ENCODE measurements around the gene GPR151. TPM values are rescaled to one million over a fixed set of nuclear protein-coding genes. Genes with fewer than 3 reads are reported as not detected.

The GPR151 gene
- polyA plus RNA-seq, 1 of the 3 experiments (the other 2 are of a cell fraction): not detected

- no peaks in the 10 kb centered on the region for H3K79me2 ChIP-seq (ENCODE audit: insufficient read depth)
- no peak for TF ChIP-seq TEAD4 (IDR thresholded peaks at IDR 0.05; ENCODE audit: borderline replicate concordance, insufficient read depth)
- TF ChIP-seq RCOR1 (IDR thresholded peaks at IDR 0.05; ENCODE audit: low read length): no peak
- H3K27ac ChIP-seq (ENCODE audit: low read depth in 2 of 2, low read length in 1 of 2): no peak overlapping the region
- no peak overlapping the region for H3K9ac ChIP-seq
- no peaks in the 10 kb centered on the region for H4K20me1 ChIP-seq (ENCODE audit: insufficient read depth)
- no peaks in the 10 kb centered on the region for H3K27me3 ChIP-seq (ENCODE audit: insufficient read depth)
- H3K9me2 ChIP-seq: no peaks in the 10 kb centered on the region
- no peaks in the 10 kb centered on the region for H3F3A ChIP-seq (replicated peaks; ENCODE audit: insufficient read depth)
- peaks cover 0 to 6% of the 10 kb centered on the region in 2 experiments; a peak in 1 of 4 replicates for H3K4me1 ChIP-seq (ENCODE audit: control insufficient read depth in 1 of 2, insufficient read depth in 2 of 2, low read depth in 1 of 2, low read length in 1 of 2)
- no peaks in the 10 kb centered on the region for H3K36me3 ChIP-seq (replicated peaks in 1 of 2; ENCODE audit: control insufficient read depth in 1 of 2, insufficient read depth in 2 of 2, low read length in 1 of 2)
- ChIA-PET CTCF (interaction anchor here (2.3 kb wide), 1 partner anchor 11 kb away, joined by 14 read pairs; no protein-coding TSS in a partner anchor), POLR2A (interaction anchor here (0.6 kb wide), 1 partner anchor 16 kb away, joined by 4 read pairs; no protein-coding TSS in a partner anchor)
- no peak overlapping the region for H2AFZ ChIP-seq (ENCODE audit: low read depth)
- no peaks in the 10 kb centered on the region for H3K9me3 ChIP-seq
- no peak overlapping the region for H3K4me2 ChIP-seq
- no peak for DNase-seq
- no peak overlapping the region for H3K4me3 ChIP-seq (ENCODE audit: low read depth in 2 of 2, low read length in 1 of 2)
Observed at GRCh38 chr5:146544232-146544631, 28.2 kb upstream of the GPR151 start.

- Histone ChIP-seq H4K20me1 (ENCODE audit: insufficient read depth) (no peaks in the 10 kb centered on the region), H3K4me2 (no peak overlapping the region), H3K27me3 (ENCODE audit: insufficient read depth) (no peaks in the 10 kb centered on the region), H3K4me1 (ENCODE audit: control insufficient read depth in 1 of 2, insufficient read depth in 2 of 2, low read depth in 1 of 2, low read length in 1 of 2) (no peaks in the 10 kb centered on the region; a peak in 1 of 4 replicates), H3F3A (replicated peaks; ENCODE audit: insufficient read depth) (no peaks in the 10 kb centered on the region), H3K9me2 (no peaks in the 10 kb centered on the region), H3K4me3 (ENCODE audit: low read depth in 2 of 2, low read length in 1 of 2) (peak overlapping the region in 1 of 2 experiments; percentile 20; a peak in 1 of 4 replicates), H3K36me3 (replicated peaks in 1 of 2; ENCODE audit: control insufficient read depth in 1 of 2, insufficient read depth in 2 of 2, low read length in 1 of 2) (no peaks in the 10 kb centered on the region), H3K79me2 (ENCODE audit: insufficient read depth) (no peaks in the 10 kb centered on the region), H3K9me3 (no peaks in the 10 kb centered on the region), H3K27ac (ENCODE audit: low read depth in 2 of 2, low read length in 1 of 2) (no peak overlapping the region), H2AFZ (ENCODE audit: low read depth) (no peak overlapping the region; the same call in 1 of the 2 replicates), H3K9ac (no peak overlapping the region)
- ChIA-PET CTCF (interaction anchor here (0.6 to 6.6 kb wide), 61 partner anchors 8 to 1037 kb away, joined by 3 to 176 read pairs (median 4); no protein-coding TSS in a partner anchor), POLR2A (interaction anchor here (1.1 kb wide), 1 partner anchor 336 kb away, joined by 3 read pairs; the partner anchor contains the start of gene PPP2R2B)
- TF ChIP-seq SMC3 (IDR thresholded peaks at IDR 0.05; ENCODE audit: low read depth, low read length): peak; percentile 96
- TF ChIP-seq POLR2AphosphoS5 (IDR thresholded peaks at IDR 0.05; ENCODE audit: low read depth, low read length): no peak
- peak; percentile 96 for TF ChIP-seq RAD21 (IDR thresholded peaks at IDR 0.05; ENCODE audit: low read length)
- TF ChIP-seq CTCF (IDR thresholded peaks at IDR 0.05): peak; percentile 94
- DNase-seq: peak; percentile 74
- 37% methylated on average over 16 of the region's 16 CpGs for WGBS (ENCODE audit: low lambda C conversion rate)
Observed at GRCh38 chr5:146541958-146542849, 26.2 kb upstream of the GPR151 start.

- ChIA-PET CTCF (interaction anchor here (0.5 to 6.6 kb wide), 6 partner anchors 8 to 650 kb away, joined by 3 to 176 read pairs (median 28); no protein-coding TSS in a partner anchor), POLR2A (no interaction called here)
- H3K27me3 ChIP-seq (ENCODE audit: insufficient read depth): no peaks in the 10 kb centered on the region
- no peaks in the 10 kb centered on the region for H3K79me2 ChIP-seq (ENCODE audit: insufficient read depth)
- no peaks in the 10 kb centered on the region for H3K36me3 ChIP-seq (replicated peaks in 1 of 2; ENCODE audit: control insufficient read depth in 1 of 2, insufficient read depth in 2 of 2, low read length in 1 of 2)
- H3K27ac ChIP-seq (ENCODE audit: low read depth in 2 of 2, low read length in 1 of 2): no peak overlapping the region
- no peaks in the 10 kb centered on the region for H3F3A ChIP-seq (replicated peaks; ENCODE audit: insufficient read depth)
- no peak overlapping the region for H2AFZ ChIP-seq (ENCODE audit: low read depth)
- H4K20me1 ChIP-seq (ENCODE audit: insufficient read depth): no peaks in the 10 kb centered on the region
- H3K9me2 ChIP-seq: no peaks in the 10 kb centered on the region
- no peak for DNase-seq
- H3K9me3 ChIP-seq: no peaks in the 10 kb centered on the region
- 60% methylated on average over 2 of the region's 2 CpGs for WGBS (ENCODE audit: low lambda C conversion rate)
- no peak overlapping the region for H3K4me3 ChIP-seq (ENCODE audit: low read depth in 2 of 2, low read length in 1 of 2)
- no peaks in the 10 kb centered on the region; a peak in 1 of 4 replicates for H3K4me1 ChIP-seq (ENCODE audit: control insufficient read depth in 1 of 2, insufficient read depth in 2 of 2, low read depth in 1 of 2, low read length in 1 of 2)
- no peak overlapping the region for H3K4me2 ChIP-seq
- H3K9ac ChIP-seq: no peak overlapping the region
- TF ChIP-seq SIN3A (IDR thresholded peaks at IDR 0.05; ENCODE audit: borderline replicate concordance, low read depth, low read length): no peak
- no peak for TF ChIP-seq TEAD4 (IDR thresholded peaks at IDR 0.05; ENCODE audit: borderline replicate concordance, insufficient read depth)
- no peak for TF ChIP-seq EZH2phosphoT487 (IDR thresholded peaks at IDR 0.05; ENCODE audit: borderline replicate concordance, low read depth)
- TF ChIP-seq REST (IDR thresholded peaks at IDR 0.05; ENCODE audit: low read depth, low read length): no peak
- TF ChIP-seq USF1 (IDR thresholded peaks at IDR 0.05; ENCODE audit: borderline replicate concordance, low read depth): no peak
- TF ChIP-seq USF2 (IDR thresholded peaks at IDR 0.05; ENCODE audit: borderline replicate concordance, low read depth, low read length): no peak
Observed at GRCh38 chr5:146540414-146540813, 24.4 kb upstream of the GPR151 start.

Measured in SK-N-SH (cell line).